H54 (cell line): ENCODE measurements around the gene SSPN.

Source experiments
- DNase-seq: peaks from one replicate; pipeline ENCODE4 v3.0.0; 2011; ENCODE audit warnings: low spot score, mixed read lengths; ENCODE audit not compliant: insufficient read length
- FAIRE-seq: peaks from 3 replicates; lab custom pipeline; 2011; peaks lifted over from hg19 to GRCh38; lab: Jason Lieb, UNC
- POLR2A ChIP-seq: IDR thresholded peaks from 2 replicates; pipeline ENCODE4 v1.6.1; 2011; ENCODE audit warnings: low read depth, mild to moderate bottlenecking, low read length

SSPN gene

DNA sequence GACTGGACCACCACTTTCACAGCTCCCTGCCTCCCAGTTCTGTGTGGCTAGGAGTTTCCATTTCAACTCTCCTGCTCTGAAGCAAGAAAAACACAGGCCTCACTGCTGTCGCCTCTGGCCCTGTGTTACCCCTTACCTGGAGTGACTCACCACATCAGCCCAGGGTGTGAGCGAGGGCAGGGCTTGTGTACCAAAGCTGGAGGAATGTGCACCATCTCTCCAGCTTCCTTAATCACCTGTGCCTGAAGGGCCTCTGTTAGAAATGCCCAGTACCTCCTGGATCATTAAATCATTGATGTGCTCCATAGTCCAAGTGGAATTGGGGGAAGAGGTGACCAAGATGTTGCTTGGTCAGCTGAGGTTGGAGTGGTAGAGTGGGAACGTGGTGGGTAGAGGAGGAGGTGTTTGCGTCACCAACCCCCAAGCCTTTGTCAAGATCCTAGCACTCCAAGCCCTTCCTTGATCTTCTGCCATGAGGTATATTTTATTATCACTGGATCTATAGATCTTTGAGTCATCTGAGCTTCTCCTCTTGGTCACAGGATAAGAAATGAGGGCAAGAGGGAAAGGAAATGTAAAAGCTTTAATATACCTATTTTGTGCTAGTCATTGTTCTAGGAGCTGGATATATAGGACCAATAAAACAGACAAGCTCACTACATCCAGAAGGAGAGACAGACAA lies 51.3 kb downstream of the SSPN start:
- FAIRE-seq: no peak
- no peak for TF ChIP-seq POLR2A
- DNase-seq: no peak

- DNase-seq (no peak), FAIRE-seq (no peak)
- no peak for TF ChIP-seq POLR2A
These were observed 52.5 kb downstream of the SSPN start for GRCh38 chr12:26247873-26248272.

DNA sequence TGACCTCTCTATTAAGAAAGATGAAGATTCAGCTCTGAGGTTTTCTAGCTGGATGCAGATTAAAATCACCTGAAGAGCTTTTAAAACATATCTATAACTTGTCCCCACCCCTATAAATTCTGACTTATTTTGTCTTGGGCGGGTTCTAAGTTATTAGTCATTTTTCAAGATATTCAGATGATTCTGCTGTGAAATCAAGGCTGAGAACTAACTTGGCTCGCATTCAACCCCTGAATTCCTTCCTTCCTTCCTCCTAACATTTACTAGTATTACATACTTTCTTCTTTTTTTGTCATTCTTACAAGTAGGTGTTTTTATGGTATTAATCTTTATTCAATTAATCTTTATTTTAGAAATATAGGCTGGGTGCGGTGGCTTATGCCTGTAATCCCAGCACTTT lies 55.4 kb downstream of the SSPN start:
- TF ChIP-seq POLR2A: no peak
- no peak for DNase-seq
- no peak for FAIRE-seq

- TF ChIP-seq POLR2A: no peak
- DNase-seq (no peak), FAIRE-seq (no peak)
These were observed 56.2 kb downstream of the SSPN start for GRCh38 chr12:26251600-26251999.

- FAIRE-seq (no peak), DNase-seq (no peak)
- no peak for TF ChIP-seq POLR2A
These were observed 57.6 kb downstream of the SSPN start for GRCh38 chr12:26252946-26253345.

DNA sequence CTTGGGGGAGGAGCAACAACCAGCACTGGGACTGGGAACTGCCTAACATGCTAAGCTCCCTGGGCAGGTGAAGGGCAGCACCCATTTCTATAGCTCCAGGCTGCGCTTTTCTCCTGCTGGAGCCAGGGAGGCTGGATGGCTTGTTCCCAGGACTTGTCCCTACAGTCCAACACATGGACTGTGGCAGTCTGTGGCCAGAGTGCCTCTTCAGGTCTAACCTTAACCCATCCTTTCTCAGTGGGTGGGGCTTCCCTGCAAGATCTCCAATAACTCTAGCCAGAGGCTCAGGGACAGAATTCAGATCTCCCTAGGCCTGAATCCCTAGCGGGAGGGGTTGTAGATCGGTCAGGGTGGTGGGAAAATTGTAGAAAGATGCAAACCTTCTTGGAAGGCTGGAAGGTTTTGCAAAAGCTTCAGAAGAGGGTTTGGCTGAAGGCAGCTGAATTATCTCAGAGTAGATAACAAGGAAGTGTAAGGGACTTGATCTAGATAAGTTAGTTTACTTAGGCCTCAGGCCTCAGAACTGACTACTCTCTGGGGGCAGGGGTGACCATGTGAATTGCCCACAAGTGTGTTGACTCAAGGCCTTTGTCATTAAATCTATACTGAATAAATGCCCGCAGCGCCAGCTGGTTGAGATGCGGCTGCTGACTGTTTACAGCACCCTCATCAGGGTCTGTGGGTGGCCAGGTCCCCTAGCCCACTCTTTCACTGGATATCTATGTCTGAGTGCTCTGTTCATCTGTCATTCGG lies 60.7 kb downstream of the SSPN start:
- no peak for DNase-seq
- no peak for TF ChIP-seq POLR2A

DNA sequence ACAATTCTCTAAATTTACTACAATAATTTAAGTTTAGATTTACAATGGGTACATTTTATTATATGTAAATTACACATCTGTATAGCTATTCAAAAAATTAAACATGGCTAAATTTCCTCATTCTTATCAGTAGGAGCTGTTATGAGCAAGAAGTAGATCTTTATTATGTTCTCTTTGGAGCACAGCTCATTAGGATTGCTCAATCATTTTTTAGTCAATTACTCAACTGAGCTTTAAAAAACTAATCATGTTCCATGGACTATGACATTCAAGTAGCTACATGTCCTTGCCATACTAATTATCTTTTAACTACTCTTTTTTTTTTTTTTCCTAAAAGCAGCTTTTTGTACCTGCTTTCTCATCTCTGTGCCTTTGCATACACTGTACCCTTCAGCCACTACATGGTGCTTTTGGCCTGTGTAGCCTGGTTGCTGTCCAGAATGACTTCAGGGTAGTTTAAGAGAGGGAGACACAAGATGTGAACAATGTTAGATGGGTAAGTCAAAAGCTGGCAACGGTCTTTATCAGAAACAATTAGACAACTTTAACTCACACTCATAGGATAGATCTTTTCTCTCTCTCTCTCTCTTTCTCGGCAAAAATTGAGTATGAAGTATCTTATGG lies 69.0 kb downstream of the SSPN start:
- no peak for TF ChIP-seq POLR2A
- FAIRE-seq: no peak
- DNase-seq: no peak

More for the DNA sequence above, 60.7 kb downstream of the SSPN start:
- no peak for FAIRE-seq

- DNase-seq: no peak
- TF ChIP-seq POLR2A: no peak
- FAIRE-seq: no peak
These were observed 70.2 kb downstream of the SSPN start for GRCh38 chr12:26265606-26266005.

GRCh38 chr12:26266881-26267280 lies 71.5 kb downstream of the SSPN start:
- TF ChIP-seq POLR2A: no peak
- DNase-seq (no peak), FAIRE-seq (no peak)

DNA sequence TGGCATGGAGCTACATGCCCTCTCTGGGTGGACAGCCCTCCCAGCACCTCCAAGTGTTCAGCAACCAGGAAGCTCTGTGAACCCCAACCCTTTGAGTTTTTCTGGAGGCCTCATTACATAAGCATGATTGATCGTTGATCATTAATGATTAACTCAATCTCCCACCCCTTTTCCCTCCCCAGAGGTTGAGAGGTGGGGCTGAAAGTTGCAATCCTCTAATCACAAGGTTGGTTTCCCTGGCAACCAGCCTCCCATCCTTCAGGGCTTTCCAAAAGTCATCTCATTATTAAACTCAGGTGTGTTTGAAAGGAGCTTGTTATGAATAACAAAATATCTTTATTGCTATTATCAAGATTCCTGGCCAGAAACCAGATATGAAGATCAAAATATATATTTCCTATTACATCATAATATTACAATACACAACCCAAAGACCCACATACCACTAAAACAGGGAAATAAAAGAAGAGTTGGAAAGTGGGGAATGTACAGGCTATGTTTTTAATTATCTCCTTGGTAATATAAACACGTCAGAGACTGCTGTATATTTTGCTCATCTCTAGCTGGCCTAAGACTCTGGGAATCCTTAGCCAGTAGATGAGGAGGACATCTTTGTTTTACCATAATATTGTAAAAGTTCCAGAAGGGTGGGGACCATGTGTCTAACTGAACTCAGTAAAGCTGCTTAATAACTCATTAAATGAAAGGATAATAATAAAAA lies 73.6 kb downstream of the SSPN start:
- DNase-seq (no peak), FAIRE-seq (no peak)
- TF ChIP-seq POLR2A: no peak

- FAIRE-seq: no peak
- no peak for TF ChIP-seq POLR2A
These were observed 74.3 kb downstream of the SSPN start for GRCh38 chr12:26269562-26270284.

DNA sequence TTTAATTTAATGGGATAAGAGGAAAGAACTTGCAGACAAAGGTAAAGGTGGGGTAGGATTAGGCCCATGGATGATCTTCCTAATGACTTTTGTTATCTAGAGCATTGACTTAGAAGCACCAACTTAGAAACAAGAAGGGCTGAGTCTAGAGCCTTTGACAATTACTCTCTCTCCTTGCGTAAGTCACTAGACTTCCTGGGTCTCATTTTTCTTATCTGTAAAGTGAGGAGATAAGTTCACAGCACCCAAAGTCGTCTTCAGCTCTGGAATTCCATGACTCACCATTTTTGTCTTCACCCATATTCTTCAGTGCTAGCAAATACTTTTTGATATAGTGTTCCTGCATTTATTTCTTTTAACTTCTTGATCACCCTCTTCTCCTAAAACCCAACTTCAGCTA lies 75.7 kb downstream of the SSPN start:
- DNase-seq (no peak), FAIRE-seq (no peak)
- no peak for TF ChIP-seq POLR2A

More at GRCh38 chr12:26269562-26270284, 74.3 kb downstream of the SSPN start:
- DNase-seq: no peak

GRCh38 chr12:26271889-26272492 lies 76.6 kb downstream of the SSPN start:
- FAIRE-seq: peak; percentile 6
- TF ChIP-seq POLR2A: no peak
- peak; percentile 11 for DNase-seq
